Measurements from ENCODE around the gene CDCP1. TPM values are rescaled to one million over a fixed set of nuclear protein-coding genes. Genes with fewer than 3 reads are reported as not detected.
A peak's percentile ranks its signal among the peaks of the same experiment; 100 is the strongest.

CDCP1 gene
- total RNA-seq, 6 experiments from 2014 or later, result 0.78 to 2.1 (median 1.7) TPM

DNA sequence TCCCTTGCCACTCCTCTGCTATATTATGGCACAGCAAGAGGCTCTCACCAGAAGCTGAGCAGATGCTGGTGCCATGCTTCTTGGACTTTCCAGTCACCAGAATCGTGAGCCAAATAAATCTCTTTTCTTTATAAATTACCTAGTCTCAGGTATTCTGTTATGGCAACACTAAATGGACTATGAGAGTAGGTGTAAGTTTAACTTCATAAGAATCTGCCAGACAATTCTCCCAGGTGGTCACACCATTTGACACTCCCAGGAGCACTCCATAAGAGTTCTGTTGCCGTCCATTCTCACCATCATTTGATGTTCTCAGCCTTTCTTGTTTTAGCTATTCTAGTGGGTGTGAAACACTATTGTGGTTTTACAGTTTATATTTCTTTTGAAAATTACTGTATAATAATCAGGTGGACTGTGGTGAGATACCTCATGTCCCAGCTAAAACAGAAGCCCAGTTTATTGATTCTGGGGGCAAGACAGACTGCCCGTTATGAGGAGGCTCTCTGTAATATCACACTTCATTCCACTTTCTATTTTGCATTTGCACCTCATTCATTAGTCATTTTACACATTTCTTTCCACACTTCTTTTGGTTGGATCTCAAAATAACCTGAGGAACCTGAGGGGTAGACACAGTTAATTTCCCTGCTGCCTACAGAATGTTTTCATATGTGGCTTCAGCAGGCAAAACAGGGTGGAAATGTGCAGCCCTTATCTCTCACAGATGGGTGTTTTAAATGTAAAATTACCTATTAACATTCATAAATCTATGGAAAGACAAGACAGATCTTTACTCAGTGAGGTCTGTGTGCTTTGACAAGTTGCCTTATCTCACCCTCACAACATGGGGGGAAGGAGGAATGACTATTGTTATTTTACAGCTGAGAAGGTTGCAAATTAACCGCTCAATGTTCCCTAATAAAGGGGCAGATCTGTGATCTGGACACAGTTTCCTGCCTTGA, 42.1 kb downstream of the CDCP1 start:
- no peak overlapping the region for H3K4me3 Mint-ChIP-seq
- H3K4me1 Mint-ChIP-seq (ENCODE audit: low read depth), result peaks cover 42% of the 10 kb centered on the region
- no peak for DNase-seq
- TF ChIP-seq, protein P1, sequence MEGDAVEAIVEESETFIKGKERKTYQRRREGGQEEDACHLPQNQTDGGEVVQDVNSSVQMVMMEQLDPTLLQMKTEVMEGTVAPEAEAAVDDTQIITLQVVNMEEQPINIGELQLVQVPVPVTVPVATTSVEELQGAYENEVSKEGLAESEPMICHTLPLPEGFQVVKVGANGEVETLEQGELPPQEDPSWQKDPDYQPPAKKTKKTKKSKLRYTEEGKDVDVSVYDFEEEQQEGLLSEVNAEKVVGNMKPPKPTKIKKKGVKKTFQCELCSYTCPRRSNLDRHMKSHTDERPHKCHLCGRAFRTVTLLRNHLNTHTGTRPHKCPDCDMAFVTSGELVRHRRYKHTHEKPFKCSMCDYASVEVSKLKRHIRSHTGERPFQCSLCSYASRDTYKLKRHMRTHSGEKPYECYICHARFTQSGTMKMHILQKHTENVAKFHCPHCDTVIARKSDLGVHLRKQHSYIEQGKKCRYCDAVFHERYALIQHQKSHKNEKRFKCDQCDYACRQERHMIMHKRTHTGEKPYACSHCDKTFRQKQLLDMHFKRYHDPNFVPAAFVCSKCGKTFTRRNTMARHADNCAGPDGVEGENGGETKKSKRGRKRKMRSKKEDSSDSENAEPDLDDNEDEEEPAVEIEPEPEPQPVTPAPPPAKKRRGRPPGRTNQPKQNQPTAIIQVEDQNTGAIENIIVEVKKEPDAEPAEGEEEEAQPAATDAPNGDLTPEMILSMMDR (IDR thresholded peaks at IDR 0.05), result no peak
- H3K27ac Mint-ChIP-seq, result no peak overlapping the region
- H3K9me3 Mint-ChIP-seq, result no peaks in the 10 kb centered on the region
- peaks cover 7% of the 10 kb centered on the region; the same call in 1 of the 2 replicates for H3K36me3 Mint-ChIP-seq (ENCODE audit: low read depth)
- H3K27me3 Mint-ChIP-seq (ENCODE audit: insufficient read depth), result no peaks in the 10 kb centered on the region

DNA sequence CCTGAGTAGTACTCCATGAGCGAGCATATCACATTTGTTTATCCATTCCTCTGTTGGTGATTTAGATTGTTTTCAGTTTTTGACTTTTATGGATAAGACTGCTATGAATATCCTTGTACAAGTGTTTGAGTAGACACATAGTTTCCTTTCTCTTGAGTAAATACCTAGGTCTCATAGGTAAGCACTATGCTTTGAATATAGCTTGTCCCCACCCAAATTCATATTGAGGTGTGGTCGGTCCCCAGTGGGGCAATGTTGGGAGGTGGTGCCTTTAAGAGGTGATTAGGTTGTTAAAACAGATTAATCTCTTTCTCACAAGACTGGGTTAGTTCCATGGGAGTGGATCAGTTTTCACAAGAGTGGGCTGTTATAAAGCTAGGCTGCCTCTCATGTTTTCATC, 42.8 kb downstream of the CDCP1 start:
- Mint-ChIP-seq H3K4me3 (no peak overlapping the region), H3K27ac (no peak overlapping the region), H3K36me3 (ENCODE audit: low read depth) (peaks cover 7% of the 10 kb centered on the region; the same call in 1 of the 2 replicates), H3K4me1 (ENCODE audit: low read depth) (peaks cover 42% of the 10 kb centered on the region), H3K27me3 (ENCODE audit: insufficient read depth) (no peaks in the 10 kb centered on the region), H3K9me3 (no peaks in the 10 kb centered on the region)
- TF ChIP-seq, protein P1 (IDR thresholded peaks at IDR 0.05), result no peak
- DNase-seq, result no peak

DNA sequence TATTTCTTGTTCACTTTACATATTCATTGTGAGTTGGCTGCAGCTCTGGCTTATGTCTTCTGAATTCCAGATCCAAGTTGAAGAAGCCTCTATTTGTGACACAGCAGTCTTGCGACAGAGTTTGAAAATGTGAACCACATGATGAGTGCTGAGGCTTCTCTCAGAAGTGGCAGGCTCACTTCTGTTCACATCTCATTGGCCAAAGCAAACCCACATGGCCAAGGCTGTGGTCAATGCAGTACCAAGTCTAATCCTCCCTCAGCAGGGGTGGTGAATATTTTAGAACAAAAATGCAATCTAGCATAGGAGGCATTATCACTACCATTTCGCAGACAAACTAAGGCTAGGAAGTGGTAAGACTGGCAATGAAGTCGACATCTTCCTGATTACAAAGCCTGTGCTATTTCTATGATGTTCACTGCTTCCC, 45.2 kb downstream of the CDCP1 start:
- Mint-ChIP-seq H3K36me3 (ENCODE audit: low read depth) (peaks cover 7% of the 10 kb centered on the region; the same call in 1 of the 2 replicates), H3K27ac (no peak overlapping the region), H3K9me3 (no peaks in the 10 kb centered on the region), H3K4me1 (ENCODE audit: low read depth) (peaks cover 25% of the 10 kb centered on the region), H3K4me3 (no peak overlapping the region), H3K27me3 (ENCODE audit: insufficient read depth) (no peaks in the 10 kb centered on the region)
- DNase-seq, result peak; percentile 30
- TF ChIP-seq, protein P1 (IDR thresholded peaks at IDR 0.05), result no peak

DNA sequence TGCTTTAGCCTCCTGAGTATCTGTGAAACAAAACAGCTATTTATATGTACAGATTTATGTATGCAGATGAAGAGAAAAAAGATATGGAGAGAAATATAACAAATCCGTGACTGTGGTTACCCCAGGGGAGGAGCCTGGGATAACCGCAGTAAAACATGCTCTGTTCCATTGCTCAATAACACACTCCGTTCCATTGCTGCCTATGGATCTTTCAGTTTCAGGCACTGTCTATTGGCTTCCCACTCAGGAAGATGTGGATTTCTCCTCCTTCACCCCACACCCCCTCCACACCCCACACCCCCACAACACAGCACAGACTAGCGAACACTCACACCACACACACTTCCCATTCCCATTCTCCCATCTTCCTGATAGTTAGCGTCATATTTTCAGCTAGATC, 47.9 kb downstream of the CDCP1 start:
- H3K27ac Mint-ChIP-seq, result no peak overlapping the region
- H3K36me3 Mint-ChIP-seq (ENCODE audit: low read depth), result peaks cover 2% of the 10 kb centered on the region; the same call in 1 of the 2 replicates
- peaks cover 2% of the 10 kb centered on the region; the same call in 1 of the 2 replicates for H3K27me3 Mint-ChIP-seq (ENCODE audit: insufficient read depth)
- peaks cover 21% of the 10 kb centered on the region for H3K4me1 Mint-ChIP-seq (ENCODE audit: low read depth)
- no peak for DNase-seq
- no peak overlapping the region for H3K4me3 Mint-ChIP-seq
- no peaks in the 10 kb centered on the region for H3K9me3 Mint-ChIP-seq
- TF ChIP-seq, protein P1 (IDR thresholded peaks at IDR 0.05), result no peak

DNA sequence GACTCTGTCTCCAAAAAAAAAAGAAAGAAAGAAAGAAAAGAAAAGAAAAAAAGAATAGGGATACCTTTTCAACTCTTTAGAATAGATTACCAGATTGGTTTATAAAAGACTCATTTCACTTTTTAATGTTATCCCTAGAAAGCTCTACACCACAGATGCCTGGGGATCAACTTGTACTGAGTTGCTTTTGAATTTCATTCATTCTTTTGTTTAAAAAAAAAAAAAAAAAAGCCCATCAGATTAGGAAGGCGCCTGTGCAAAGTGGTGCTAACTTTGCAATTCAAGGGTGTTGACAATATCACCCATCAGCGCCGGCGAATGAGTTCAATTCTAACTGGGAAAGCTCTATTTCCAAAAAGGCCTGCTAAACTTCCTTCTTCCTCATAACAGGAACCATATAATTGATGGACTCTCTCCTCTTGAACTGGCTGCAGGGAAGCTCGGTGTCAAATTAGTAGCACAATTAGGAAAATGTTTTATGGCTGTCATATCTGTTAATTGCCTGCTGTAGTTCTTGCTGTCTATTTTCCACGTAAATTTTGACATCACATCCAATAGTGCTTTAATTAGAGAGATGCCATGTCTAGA, 48.8 kb downstream of the CDCP1 start:
- Mint-ChIP-seq H3K36me3 (ENCODE audit: low read depth) (no peaks in the 10 kb centered on the region), H3K4me1 (ENCODE audit: low read depth) (peaks cover 30% of the 10 kb centered on the region), H3K27me3 (ENCODE audit: insufficient read depth) (peaks cover 2% of the 10 kb centered on the region; the same call in 1 of the 2 replicates), H3K4me3 (no peak overlapping the region), H3K27ac (no peak overlapping the region), H3K9me3 (no peaks in the 10 kb centered on the region)
- DNase-seq, result no peak
- TF ChIP-seq, protein P1 (IDR thresholded peaks at IDR 0.05), result no peak

All from HFFc6 (cell line).